HG02852 (cell line): Measurements from ENCODE around the gene RPS2.
A peak's percentile ranks its signal among the peaks of the same experiment; 100 is the strongest.

ENCODE experiments used
- ATAC-seq: cut with Tn5 transposase; IDR thresholded peaks from one replicate; pipeline ENCODE4 v1.9.1; 2021; ENCODE audit warnings: mild to moderate bottlenecking, moderate library complexity; ENCODE audit not compliant: unreplicated experiment

RPS2 gene

DNA sequence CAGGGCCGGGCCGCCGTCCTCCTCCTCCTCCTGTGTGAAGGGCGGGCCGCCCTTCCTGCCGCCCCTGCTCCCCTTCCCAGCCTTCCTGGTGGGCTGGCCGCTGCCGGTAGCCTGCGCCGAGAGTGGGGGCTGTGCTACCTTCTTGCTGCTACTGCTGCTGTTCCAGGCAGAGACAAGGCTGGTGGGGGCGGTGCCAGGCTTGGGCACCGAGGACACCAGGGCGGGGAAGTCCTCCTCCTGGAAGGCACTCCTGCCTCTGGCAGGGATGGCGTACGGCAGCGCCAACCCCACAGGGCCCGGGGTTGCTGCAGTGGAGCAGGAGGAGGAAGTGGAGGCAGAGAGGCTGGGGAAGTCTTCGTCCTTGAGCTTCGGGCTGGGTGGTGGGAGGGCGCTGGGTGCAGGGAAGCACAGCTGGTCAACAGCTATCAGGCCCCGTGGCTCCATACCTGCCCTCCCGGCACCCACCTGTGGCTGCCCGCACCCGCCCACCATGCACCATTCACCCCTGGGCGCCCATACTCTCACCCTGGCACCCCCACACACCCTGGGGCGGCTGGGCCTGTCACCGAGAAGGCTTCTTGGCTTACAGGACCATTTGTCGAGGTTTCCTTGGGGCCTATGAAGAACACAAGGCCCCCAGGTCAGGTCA lies 35.4 kb upstream of the RPS2 start:
- no peak for ATAC-seq

DNA sequence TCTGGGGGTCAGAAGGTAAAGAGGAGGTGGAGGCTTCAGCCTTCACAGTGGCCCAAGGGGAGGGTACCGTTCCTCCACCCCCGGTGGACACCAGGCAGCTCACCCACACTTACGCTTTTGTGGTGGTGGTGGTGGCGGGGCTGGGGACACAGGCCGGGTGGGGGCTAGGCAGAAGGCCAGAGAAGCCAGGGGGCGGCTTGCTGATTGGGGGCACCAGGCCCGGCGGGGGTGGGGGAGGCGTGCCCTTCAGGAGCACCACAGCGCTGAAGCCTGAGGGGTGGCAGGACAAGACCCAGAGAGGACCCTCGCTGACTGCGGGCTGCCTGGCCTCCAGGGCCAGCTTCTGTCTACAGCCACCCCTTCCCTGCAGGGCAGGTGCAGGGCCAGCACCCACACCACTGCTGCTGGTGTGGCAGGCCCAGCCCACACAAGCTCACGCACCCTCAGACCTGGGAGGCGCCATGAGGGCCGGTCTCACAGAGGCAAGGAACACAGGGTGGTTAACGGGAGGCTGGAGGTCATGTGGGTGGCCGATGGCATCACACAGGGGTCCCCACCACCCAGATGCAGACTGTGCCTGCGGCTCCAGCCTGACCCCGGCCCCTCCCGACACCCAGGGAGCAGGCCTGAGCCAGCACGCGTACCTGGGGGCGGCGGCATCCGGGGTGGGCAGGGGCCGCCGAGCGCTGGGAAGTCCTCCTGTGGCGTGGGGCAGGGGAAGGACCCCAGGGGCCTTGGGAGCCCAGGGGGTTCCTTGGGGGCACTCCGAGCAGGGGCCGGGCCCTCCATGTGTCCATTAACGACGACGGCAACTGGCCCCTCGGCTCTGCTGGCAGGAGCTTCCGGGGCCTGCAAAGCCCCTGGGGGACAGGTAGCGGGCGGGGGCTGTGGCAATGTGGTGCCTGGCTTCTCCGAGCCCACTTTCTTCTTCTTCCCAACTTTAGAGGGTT lies 34.5 kb upstream of the RPS2 start:
- no peak for ATAC-seq

DNA sequence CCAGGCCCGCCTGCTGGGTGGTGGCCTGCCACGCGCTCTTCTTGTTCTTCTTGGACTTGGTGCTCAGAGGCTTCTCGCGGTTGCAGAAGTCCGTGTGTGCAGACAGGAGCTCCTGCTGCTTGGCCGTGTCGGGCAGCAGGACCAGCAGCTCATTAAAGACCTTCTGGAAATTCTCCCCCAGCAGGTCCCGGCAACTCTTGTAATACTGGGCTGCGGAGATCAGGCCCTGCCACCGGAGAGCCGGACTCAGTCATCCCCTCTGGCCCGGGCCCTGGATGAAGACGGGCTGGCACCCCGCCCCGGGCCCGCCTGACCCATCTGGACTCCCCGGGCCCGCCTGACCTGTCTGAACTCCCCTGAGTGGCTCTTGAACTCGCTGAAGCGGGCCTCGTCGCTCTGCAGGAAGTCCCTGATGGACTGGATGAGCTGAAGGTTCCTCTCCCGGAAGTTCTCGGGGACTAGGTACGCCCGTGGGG lies 33.8 kb upstream of the RPS2 start:
- no peak for ATAC-seq

DNA sequence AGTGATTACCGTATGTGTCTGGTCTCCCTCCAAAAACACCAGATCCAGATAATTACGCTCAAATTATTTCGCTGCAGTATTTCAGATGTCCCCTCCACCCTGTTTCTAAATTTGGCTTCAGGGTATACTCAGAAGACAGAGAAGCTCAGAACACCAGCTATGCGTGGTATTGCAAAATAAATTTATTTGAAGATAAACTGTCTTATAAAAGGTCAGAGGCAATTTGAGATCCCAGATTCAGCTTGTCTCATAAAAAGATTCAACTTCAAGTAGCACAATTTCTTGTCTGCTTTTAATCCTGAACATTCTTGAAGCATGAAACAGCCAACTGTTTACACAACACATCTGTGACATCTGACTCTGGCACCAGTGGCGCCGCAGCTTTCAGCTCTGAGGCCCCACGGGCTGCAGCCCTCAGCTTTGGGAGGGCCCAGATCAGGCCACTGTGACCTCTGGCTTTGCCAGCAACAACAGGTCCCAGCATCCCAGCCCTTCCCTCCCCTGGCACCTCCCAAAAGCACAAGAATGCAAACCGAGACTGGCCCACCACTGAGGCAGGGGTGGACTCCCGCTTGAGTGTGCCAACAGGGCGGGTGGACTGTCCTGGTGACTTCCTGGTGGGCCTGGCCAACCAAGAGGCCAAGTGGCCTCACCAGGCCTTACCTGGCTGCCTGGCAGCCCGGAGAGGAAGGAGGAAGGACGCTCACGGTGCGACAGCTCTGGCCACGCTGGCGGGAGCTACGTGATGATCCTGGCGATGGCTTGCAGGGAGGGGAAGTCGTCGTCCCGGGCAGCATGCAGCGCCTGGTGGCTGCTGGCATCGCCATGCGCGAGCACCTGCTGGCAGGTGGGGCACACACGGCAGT lies 33.1 kb upstream of the RPS2 start:
- no peak for ATAC-seq

DNA sequence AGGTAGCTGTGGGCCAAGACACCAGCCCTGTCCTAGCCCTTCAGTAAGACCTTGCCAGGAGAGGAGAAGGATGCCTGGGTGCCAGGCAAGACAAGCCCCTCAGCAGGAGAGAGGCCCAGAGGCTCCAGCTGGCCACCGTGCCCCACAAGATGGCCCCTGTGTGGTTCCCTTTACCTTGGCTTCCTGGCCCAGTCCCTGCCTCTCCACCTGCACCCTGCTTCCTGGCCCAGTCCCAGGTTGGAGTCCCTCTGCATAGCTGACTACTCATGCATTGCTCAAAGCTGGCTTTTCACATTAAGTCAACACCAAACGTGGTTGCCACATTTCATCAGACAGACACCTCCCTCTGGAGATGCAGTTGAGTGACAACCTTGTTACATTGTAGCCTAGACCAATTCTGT lies 29.1 kb upstream of the RPS2 start:
- no peak for ATAC-seq

DNA sequence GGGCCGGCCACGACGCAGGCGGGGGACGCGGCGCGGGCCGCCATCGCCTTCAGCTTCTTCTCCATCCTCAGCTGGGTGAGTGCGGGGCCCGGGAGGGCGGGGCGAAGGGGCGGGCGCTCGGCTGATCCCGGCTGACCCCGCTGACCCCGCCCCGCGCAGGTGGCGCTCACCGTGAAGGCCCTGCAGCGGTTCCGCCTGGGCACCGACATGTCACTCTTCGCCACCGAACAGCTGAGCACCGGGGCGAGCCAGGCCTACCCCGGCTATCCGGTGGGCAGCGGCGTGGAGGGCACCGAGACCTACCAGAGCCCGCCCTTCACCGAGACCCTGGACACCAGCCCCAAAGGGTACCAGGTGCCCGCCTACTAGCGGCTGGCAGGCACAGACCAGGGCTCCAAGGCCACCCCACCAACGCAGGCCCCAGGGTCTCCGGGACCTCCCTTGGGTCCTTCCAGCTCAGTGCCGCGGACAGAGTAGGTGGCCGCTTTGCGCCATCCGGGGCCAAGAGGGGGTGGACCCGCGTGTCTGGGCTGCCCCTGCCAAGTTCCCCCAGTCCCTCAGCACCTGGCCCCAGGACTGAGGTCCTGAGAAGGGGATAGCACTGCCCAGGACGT lies 28.2 kb upstream of the RPS2 start:
- no peak for ATAC-seq

DNA sequence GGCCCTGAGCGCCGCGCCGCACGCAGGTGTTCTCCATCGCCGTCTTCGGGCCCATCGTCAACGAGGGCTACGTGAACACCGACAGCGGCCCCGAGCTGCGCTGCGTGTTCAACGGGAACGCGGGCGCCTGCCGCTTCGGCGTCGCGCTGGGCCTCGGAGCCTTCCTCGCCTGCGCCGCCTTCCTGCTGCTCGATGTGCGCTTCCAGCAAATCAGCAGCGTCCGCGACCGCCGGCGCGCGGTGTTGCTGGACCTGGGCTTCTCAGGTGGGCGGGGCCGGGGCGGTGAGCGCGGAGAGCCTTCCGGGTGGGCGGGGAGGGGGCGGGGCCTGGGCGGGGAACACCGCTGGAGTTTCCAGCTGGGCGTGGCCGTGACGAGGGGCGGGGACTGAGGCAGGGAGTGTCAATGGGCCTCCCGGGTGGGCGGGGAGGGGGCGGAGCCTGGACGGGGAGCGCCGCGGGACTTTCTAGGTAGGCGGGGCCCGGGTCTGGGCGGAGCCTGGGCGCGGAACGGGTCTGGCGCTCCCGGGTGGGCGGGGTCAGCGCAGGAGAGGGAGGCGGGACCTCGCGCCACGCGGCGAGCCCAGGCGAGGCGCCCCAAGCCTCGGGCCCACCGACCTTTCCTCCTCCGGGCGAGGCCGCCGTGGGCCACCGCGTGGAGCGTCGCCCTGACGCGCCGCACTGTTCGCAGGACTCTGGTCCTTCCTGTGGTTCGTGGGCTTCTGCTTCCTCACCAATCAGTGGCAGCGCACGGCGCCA lies 27.5 kb upstream of the RPS2 start:
- ATAC-seq, result peak; percentile 46

DNA sequence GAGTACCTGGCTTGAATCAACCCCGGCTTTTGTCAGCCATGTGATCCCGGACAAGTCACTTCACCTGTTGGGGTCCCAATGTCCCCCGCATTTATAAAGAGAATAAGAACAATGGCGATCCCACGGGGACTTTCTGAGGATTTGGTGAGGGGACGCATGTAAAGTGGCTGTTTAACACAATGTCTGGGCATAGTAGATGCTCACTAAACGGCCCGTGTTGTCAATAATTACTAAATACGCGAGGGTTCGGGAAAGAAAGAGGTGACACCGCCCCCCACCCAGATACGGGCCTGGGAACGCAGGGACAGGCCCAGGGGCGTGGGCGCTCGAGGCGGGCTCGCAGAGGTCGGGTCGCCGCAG lies 26.9 kb upstream of the RPS2 start:
- no peak for ATAC-seq

DNA sequence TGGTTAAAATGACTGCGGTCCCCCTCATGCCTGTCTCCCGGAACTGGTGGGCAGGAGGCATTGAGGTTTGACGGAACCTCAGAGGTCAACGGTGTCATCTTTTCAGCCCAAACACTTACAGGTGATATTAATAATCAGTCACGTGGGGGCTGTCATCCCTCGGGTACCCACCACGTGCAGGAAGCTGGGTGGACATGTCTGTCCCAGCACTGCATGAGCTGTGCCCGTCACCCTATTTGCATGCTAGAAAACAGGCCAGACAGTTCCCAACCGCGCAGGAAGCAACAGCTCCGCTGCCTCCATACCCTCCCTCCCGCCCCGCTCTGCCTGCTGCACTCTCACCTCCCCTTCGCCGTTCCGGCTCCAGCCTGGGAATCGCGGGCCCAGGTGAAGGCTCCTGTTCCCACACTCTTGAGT lies 26.5 kb upstream of the RPS2 start:
- ATAC-seq, result no peak

DNA sequence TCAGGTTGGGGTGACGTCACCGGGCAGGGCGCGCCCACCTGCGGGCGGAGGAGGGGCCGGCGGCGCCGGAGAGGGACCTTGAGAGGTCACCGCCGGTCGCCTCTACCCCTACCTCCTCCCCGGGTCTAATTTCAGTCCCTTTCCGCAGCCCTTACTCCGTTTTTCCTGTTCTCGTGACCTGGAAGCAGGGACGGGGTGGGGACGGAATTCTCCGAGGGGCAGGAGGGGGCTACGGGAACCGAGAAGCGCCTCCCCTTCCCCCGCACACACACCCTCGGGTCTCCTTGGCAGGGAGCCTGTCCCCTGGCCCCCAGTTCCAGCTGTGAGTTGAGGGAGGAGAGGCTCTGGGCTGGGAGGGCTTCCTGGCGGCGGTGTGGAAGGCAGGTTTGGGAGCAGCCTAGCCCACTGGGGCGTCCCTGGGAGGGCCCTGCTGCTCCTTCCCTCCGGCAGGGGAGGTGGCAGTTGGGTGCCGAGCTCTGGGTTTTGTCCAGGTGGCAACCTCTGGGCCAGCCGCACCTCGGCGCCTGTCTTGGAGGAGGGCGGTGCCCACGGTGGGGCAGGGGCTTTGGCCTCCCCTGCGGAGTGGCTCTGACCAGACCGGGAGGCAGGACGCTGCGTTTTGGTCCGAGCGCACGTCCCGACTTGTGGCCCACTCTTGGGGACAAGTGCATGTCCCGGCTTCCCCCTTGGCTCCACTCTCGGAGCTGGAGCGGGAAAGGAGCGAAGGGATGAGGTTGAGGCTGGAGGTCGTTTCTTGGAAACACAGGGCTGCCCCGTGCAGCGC lies 25.9 kb upstream of the RPS2 start:
- no peak for ATAC-seq

DNA sequence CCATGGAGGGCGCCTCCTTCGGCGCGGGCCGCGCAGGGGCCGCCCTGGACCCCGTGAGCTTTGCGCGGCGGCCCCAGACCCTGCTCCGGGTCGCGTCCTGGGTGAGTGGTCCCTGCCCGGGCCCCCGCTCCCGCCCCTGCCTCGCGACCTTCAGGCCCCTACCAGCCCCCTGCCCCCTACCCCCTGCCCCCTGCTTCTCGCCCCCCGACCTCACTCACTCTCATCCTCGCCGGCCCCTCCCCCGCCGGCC lies 25.4 kb upstream of the RPS2 start:
- ATAC-seq, result no peak

DNA sequence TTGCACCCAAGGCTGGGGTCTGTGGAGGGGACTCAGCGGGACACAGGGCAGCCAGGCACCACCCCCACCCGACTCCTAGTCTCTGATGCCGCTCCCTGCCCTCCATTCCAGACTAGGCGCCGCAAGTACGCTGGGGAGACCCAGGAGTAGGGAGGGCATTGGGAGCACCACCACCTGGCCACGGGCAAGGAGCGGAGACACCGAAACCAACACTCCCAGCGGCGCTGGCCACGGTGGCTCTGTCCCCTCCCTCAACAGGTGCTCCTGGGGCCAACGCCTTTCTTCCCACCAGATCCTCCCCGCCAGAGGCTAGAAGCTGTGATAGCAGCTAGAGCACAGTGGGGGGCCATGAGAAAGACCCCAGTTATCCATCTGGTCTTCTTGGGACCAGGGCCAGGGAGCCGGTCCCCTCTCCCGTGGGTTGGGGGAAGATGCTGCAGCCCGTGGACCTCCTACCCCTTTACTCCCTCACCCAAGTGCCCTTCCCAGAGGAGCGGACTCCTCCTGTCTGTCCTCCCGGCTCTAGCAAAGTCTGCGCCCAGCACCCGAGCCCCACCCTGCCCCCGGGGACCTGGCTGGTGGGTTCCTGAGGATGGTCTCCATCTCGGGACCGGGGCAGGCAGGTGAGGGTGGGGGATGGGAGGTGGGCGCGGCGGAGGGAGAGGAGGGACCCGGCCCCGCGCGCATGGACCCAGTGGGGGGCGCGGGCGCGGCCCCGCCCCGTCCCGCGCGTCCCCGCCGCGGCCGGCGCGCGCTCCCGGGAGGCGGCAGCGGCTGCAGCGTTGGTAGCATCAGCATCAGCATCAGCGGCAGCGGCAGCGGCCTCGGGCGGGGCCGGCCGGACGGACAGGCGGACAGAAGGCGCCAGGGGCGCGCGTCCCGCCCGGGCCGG lies 24.8 kb upstream of the RPS2 start, which contains the start of gene SYNGR3:
Gene SYNGR3 (plus strand): TSS at position 762 of the 892 bp plus-strand sequence. CDS start 133 bp downstream, outside the sequence.
- ATAC-seq, result no peak

DNA sequence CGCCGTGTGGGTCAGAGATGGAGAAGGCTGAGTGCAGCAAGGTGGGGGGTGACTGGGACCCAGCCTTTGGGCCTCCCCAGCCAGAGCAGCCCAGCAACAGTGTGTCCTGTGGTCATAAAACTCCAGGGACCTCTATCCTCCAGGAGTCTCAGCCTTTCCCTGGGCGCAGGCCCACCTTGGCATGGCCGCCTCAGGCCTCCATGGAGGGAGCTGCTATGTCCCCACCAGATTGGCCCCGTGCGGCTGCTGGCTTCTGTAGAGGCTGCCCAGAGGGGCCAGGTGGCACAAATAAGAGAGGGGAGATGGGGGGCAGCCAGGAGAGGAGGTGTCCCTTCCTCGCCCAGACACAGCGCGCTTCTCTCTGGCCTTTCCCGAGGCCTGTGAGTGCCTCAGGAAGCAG lies 22.6 kb upstream of the RPS2 start:
- no peak for ATAC-seq

DNA sequence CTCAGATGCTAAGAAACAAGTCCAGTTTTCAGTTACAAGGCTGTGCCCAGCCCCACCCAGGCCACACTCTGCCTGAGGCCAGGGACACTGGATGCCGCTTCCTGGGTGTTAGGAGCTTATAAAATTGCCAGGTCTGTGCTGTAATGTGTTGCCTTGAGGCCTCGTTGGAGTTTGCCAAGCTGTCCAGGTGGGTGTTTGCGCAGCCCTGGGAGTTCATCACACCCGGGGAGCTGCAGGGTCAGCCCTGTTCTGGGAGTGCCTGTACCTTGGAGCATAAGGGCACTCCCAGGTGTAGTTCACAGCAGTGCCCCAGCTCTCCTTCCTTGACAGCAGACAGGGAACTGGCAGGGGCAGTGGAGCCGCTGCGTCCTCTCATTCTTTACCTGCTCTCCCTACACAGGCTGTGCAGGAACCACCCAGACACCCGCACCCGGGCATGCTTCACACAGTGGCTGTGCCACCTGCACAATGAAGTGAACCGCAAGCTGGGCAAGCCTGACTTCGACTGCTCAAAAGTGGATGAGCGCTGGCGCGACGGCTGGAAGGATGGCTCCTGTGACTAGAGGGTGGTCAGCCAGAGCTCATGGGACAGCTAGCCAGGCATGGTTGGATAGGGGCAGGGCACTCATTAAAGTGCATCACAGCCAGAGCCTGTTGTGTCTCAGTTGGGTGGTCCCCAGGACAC lies 21.0 kb upstream of the RPS2 start:
- ATAC-seq, result no peak

DNA sequence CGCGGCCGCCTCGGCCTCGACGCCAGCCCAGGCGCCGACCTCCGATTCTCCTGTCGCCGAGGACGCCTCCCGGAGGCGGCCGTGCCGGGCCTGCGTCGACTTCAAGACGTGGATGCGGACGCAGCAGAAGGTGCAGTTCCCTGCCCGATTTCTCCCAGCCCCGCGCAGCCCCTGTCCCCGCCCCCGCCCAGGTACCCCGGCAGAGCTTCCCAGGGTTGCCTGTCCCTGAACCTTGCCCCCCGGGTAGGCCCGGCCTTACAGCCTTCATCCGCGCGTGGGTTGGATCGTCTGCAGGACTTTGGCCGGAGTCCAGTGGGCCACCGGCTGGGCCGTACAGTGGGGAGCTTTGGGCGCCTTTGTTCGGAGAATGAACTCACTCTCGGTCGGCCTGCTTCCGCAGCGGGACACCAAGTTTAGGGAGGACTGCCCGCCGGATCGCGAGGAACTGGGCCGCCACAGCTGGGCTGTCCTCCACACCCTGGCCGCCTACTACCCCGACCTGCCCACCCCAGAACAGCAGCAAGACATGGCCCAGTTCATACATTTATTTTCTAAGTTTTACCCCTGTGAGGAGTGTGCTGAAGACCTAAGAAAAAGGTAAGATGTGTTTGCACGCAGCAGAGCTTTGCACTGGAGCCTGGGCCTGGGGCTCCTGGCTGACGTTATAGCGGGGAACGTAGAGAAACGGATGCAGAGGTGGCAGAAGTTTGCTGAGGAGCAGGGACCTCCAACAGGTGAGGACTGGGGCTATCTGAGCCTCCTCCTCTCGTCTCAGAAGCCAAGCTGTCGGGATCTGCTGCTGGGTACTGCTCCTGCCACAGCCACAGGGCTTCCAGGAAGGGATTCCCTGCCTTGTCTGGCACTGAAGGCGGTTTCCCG lies 20.0 kb upstream of the RPS2 start:
- no peak for ATAC-seq

DNA sequence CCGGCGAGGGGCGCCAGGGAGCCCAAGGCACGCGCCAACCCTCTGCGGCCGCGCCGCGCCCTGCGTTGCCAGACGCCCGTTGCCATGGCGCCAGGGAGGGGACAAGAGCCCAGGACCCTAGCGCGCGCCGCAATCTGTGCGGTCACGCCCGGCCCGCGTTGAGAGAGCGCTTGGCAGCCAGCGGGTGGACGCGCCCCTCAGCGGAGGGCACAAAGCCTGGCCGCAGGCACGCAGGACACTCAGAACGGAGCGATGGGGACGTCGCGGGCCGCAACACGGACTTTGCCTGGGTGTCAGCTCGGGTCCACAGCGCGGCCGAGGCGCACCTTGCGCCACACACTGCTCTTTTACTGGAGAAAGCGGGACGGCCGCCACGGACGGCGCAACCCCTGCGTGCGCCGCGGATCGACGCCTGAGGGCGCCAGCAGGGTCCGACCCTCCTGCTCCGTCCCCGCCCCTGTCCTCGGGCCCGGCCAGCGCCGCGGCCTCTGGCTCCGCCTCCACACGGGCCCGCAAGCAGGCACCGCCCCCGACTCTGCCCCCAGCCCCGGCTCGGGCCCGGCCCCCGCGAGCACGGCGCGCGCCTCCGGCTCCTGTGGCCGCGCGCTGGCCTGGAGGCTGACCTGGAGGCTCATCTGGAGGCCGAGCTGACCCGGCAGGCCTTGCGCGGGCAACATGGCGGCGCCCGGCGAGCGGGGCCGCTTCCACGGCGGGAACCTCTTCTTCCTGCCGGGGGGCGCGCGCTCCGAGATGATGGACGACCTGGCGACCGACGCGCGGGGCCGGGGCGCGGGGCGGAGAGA lies 19.1 kb upstream of the RPS2 start, which contains the start of gene GFER:
Gene GFER (plus strand): TSS at position 650 of the 803 bp plus-strand sequence. CDS start 26 bp downstream, at position 676.
- peak; percentile 62 for ATAC-seq
